K562 (cell line): ENCODE measurements around the gene CHSY1. TPM values are rescaled to one million over a fixed set of nuclear protein-coding genes. Genes with fewer than 3 reads are reported as not detected.

Experiments
- CEBPG ChIP-seq, 3 experiments: fragments of 200-800 bp in 1 of 3; sonication (Bioruptor generic) in 1 of 3; sonication (generic) in 1 of 3; formaldehyde crosslinking in 1 of 3; IDR thresholded peaks in 2 of 3; conservative IDR thresholded peaks in 1 of 3; 2 replicates each; pipeline versions ENCODE4 v1.6.1 to v1.8.0; 2016 to 2022; ENCODE audit warnings: missing compliant biosample characterization in 2 of 3, missing genetic modification characterization in 2 of 3, mild to moderate bottlenecking in 1 of 3, missing genetic modification reagents in 1 of 3
- DDX20 ChIP-seq: fragments of 450-650 bp; IDR thresholded peaks from 2 replicates; pipeline ENCODE4 v1.6.1; 2016; ENCODE audit warnings: missing genetic modification characterization, low read depth, mild to moderate bottlenecking, missing compliant biosample characterization, moderate library complexity
- EP300 ChIP-seq: IDR thresholded peaks from 2 replicates; pipeline ENCODE4 v1.6.1; 2012; ENCODE audit warnings: low read length, improper control_type of control experiment
- FOXJ2 ChIP-seq: fragments of 200-800 bp; sonication (Bioruptor generic); IDR thresholded peaks from 2 replicates; pipeline ENCODE4 v1.6.1; 2016; ENCODE audit warnings: missing genetic modification characterization, missing compliant biosample characterization
- GABPB2 ChIP-seq: fragments of 250-450 bp; sonication (Bioruptor Pico); conservative IDR thresholded peaks from 2 replicates; pipeline ENCODE4 v1.5.1; 2021; ENCODE audit warnings: mild to moderate bottlenecking
- HMG20B ChIP-seq: fragments of 250-450 bp; sonication (Bioruptor Pico); IDR thresholded peaks from 2 replicates; pipeline ENCODE4 v1.5.0; 2021; ENCODE audit warnings: mild to moderate bottlenecking
- LCOR ChIP-seq: sonication (generic); formaldehyde crosslinking; IDR thresholded peaks from 2 replicates; pipeline ENCODE4 v1.8.0; 2022; ENCODE audit warnings: mild to moderate bottlenecking, missing genetic modification reagents
- MAFG ChIP-seq: fragments of 450-650 bp; conservative IDR thresholded peaks from 2 replicates; pipeline ENCODE4 v1.6.1; 2016; ENCODE audit warnings: missing genetic modification characterization, missing compliant biosample characterization
- NR4A1 ChIP-seq, 2 experiments: fragments of 250-450 bp in 1 of 2; fragments of 450-650 bp in 1 of 2; sonication (Bioruptor Pico) in 1 of 2; IDR thresholded peaks; 2 replicates each; pipeline versions ENCODE4 v1.4.0 to v1.6.1; 2016 to 2020; ENCODE audit warnings: mild to moderate bottlenecking in 2 of 2, missing compliant biosample characterization in 1 of 2, missing genetic modification characterization in 1 of 2, moderate library complexity in 1 of 2
- SRSF1 ChIP-seq: fragments of 200-400 bp; formaldehyde crosslinking; IDR thresholded peaks from 2 replicates; pipeline ENCODE4 v1.6.1; 2017; ENCODE audit warnings: mild to moderate bottlenecking, low read depth, low read length, moderate library complexity
- THRAP3 ChIP-seq: fragments of 450-650 bp; IDR thresholded peaks from 2 replicates; pipeline ENCODE4 v1.6.1; 2016; ENCODE audit warnings: mild to moderate bottlenecking, inconsistent platforms, borderline replicate concordance
- ZFP1 ChIP-seq: fragments of 450-650 bp; formaldehyde crosslinking; IDR thresholded peaks from 2 replicates; pipeline ENCODE4 v1.4.0; 2020; ENCODE audit warnings: mild to moderate bottlenecking, mixed read lengths
- ZFP36 ChIP-seq: fragments of 150-350 bp; IDR thresholded peaks from 2 replicates; pipeline ENCODE4 v1.6.1; 2018; ENCODE audit warnings: low read length, low read depth; ENCODE audit not compliant: partially characterized antibody
- ZNF133 ChIP-seq: fragments of 250-450 bp; sonication (Bioruptor Pico); IDR thresholded peaks from 2 replicates; pipeline ENCODE4 v1.4.0; 2020; ENCODE audit warnings: mild to moderate bottlenecking
- ZNF224 ChIP-seq: sonication (generic); formaldehyde crosslinking; IDR thresholded peaks from 2 replicates; pipeline ENCODE4 v1.8.0; 2022; ENCODE audit warnings: mild to moderate bottlenecking, missing genetic modification reagents
- ZNF253 ChIP-seq: fragments of 250-450 bp; sonication (Bioruptor Pico); conservative IDR thresholded peaks from 2 replicates; pipeline ENCODE4 v1.6.1; 2021; ENCODE audit warnings: mild to moderate bottlenecking
- ZNF282 ChIP-seq: sonication (generic); formaldehyde crosslinking; IDR thresholded peaks from 2 replicates; pipeline ENCODE4 v1.8.1; 2023; ENCODE audit warnings: missing genetic modification reagents
- ZNF696 ChIP-seq: fragments of 250-450 bp; sonication (Bioruptor Pico); conservative IDR thresholded peaks from 2 replicates; pipeline ENCODE4 v1.4.0; 2020; ENCODE audit warnings: mild to moderate bottlenecking, moderate library complexity
- ZNF766 ChIP-seq: fragments of 200-800 bp; sonication (Bioruptor generic); conservative IDR thresholded peaks from 2 replicates; pipeline ENCODE4 v1.6.1; 2016; ENCODE audit warnings: missing genetic modification characterization, missing compliant biosample characterization
- polyA plus RNA-seq, 8 experiments: library from polyadenylated mRNA; depleted of rRNA in 4 of 8; stranded (reverse) in 5 of 8; unstranded in 3 of 8; fragments of >200 nt; fragmentation: Nextera tagmentation in 2 of 8; fragmentation: Illumina TruSeq in 1 of 8; extraction: Ambion mirVana in 2 of 8; extraction: Trizol in 1 of 8; gene quantifications; 2 replicates each; pipeline versions ENCODE4 v1.2.1 to v1.2.3, GENCODE V29; 2011 to 2014; ENCODE audit warnings: inconsistent platforms in 1 of 8, missing spikeins in 1 of 8
- total RNA-seq, 7 experiments: library from RNA; depleted of rRNA in 6 of 7; stranded (reverse); fragments of >200 nt in 6 of 7; fragmentation: Illumina TruSeq in 2 of 7; extraction: Trizol in 2 of 7; gene quantifications; 2 replicates each; pipeline versions ENCODE4 v1.2.1 to v1.2.3, GENCODE V29; 2011 to 2021; ENCODE audit warnings: low replicate concordance in 1 of 7
- TF ChIP-seq, protein P1 (sequence below): sonication (generic); formaldehyde crosslinking; IDR thresholded peaks from 2 replicates; pipeline ENCODE4 v1.5.0; 2020; ENCODE audit warnings: missing genetic modification reagents
- TF ChIP-seq, protein P2 (sequence below): fragments of 450-650 bp; formaldehyde crosslinking; IDR thresholded peaks from 2 replicates; pipeline ENCODE4 v1.4.0; 2022; ENCODE audit warnings: missing genetic modification characterization
- TF ChIP-seq, protein P3 (sequence below): fragments of 250-450 bp; sonication (Bioruptor Pico); IDR thresholded peaks from 2 replicates; pipeline ENCODE4 v1.5.0; 2020; ENCODE audit warnings: mild to moderate bottlenecking, borderline replicate concordance

Gene CHSY1
- total and polyA plus RNA-seq, 9 of the 15 experiments (the other 6 are each of a cell fraction or from before 2014, with no cell fraction given) = 7.0 to 16.4 (median 13.4) TPM

DNA sequence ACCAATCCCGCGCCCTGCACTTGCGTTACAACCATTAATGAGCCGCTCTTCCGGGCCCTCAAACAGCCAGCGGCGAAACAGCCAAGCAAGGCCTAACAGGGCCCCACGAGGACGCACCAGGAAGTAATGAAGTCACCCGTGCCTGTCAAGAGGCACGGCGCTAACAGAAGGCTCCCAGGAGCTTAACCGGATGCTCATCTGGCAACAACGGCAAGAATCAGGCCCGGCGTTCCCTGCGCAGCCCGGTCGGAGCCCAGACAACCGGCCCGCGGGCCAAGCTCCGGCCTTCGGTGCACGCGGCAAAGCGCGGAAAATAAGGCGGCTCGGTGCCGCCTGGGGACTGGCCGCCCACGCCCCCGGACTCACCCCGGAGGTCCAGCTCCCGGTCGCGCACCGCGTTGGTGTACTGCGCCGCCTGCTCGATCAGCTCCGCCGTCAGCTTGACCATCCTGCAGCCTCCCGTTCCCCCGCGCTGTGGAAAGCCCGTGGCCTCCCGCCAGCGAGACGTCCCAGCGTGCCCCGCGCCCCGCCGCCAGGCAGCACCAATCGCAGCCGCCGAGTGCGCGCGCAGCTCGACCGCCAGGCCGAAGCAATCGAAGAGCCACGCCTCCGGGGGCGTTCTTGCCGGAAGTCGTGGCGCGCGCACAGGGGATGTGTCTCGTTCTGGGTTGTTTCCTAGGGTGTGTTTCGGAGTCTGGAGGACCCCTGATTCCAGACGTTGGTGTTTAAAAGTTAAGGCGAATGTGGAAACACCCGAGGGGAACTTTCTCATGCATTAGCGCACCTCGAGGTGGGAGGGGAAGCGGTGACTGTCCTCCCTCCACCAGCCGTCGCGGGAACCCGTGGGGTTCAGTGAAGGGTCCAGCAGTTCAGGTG lies 43.1 kb upstream of the CHSY1 start, which contains the start of gene SNRPA1 (continued):
- no peak for TF ChIP-seq GABPB2
- TF ChIP-seq THRAP3 = no peak
- TF ChIP-seq DDX20 = no peak
- no peak for TF ChIP-seq HMG20B (CRISPR knock-in tag)
- TF ChIP-seq CEBPG (CRISPR knock-in tag; IDR thresholded peaks at IDR 0.05) = peak; percentile 46; the same call in 1 of the 2 replicates
- no peak for TF ChIP-seq CEBPG (tag; conservative IDR thresholded peaks at IDR 0.05 in 1 of 2, IDR thresholded peaks at IDR 0.05 in 1 of 2)
- no peak for TF ChIP-seq ZNF253
- TF ChIP-seq ZNF282 = no peak; the same call in 1 of the 2 replicates
- TF ChIP-seq ZFP1 = no peak
- TF ChIP-seq ZNF133 = no peak
- no peak for TF ChIP-seq FOXJ2
- TF ChIP-seq, protein P1, sequence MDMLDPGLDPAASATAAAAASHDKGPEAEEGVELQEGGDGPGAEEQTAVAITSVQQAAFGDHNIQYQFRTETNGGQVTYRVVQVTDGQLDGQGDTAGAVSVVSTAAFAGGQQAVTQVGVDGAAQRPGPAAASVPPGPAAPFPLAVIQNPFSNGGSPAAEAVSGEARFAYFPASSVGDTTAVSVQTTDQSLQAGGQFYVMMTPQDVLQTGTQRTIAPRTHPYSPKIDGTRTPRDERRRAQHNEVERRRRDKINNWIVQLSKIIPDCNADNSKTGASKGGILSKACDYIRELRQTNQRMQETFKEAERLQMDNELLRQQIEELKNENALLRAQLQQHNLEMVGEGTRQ = no peak
- TF ChIP-seq, protein P2, sequence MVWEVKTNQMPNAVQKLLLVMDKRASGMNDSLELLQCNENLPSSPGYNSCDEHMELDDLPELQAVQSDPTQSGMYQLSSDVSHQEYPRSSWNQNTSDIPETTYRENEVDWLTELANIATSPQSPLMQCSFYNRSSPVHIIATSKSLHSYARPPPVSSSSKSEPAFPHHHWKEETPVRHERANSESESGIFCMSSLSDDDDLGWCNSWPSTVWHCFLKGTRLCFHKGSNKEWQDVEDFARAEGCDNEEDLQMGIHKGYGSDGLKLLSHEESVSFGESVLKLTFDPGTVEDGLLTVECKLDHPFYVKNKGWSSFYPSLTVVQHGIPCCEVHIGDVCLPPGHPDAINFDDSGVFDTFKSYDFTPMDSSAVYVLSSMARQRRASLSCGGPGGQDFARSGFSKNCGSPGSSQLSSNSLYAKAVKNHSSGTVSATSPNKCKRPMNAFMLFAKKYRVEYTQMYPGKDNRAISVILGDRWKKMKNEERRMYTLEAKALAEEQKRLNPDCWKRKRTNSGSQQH = no peak
- no peak for TF ChIP-seq LCOR (CRISPR knock-in tag)
- TF ChIP-seq NR4A1 (CRISPR knock-in tag; IDR thresholded peaks at IDR 0.05) = no peak
- 0 out of 2 replicates have a peak, but pooled peaks have one; percentile 8 for TF ChIP-seq NR4A1 (tag; IDR thresholded peaks at IDR 0.05)
- peak; percentile 73 for TF ChIP-seq ZNF766 (CRISPR knock-in tag)
- peak; percentile 41; the same call in 1 of the 2 replicates for TF ChIP-seq EP300
- 0 out of 2 replicates have a peak, but pooled peaks have one; percentile 41 for TF ChIP-seq ZNF224 (CRISPR knock-in tag)
- no peak for TF ChIP-seq MAFG (tag)
- TF ChIP-seq SRSF1 = no peak
- no peak for TF ChIP-seq ZFP36
- TF ChIP-seq, protein P3, sequence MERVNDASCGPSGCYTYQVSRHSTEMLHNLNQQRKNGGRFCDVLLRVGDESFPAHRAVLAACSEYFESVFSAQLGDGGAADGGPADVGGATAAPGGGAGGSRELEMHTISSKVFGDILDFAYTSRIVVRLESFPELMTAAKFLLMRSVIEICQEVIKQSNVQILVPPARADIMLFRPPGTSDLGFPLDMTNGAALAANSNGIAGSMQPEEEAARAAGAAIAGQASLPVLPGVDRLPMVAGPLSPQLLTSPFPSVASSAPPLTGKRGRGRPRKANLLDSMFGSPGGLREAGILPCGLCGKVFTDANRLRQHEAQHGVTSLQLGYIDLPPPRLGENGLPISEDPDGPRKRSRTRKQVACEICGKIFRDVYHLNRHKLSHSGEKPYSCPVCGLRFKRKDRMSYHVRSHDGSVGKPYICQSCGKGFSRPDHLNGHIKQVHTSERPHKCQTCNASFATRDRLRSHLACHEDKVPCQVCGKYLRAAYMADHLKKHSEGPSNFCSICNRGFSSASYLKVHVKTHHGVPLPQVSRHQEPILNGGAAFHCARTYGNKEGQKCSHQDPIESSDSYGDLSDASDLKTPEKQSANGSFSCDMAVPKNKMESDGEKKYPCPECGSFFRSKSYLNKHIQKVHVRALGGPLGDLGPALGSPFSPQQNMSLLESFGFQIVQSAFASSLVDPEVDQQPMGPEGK (CRISPR knock-in tag) = no peak
- TF ChIP-seq ZNF696 (CRISPR knock-in tag) = no peak
